NCI-H2196 (cell line): Measurements from ENCODE around the gene CBX8.
A peak's percentile ranks its signal among the peaks of the same experiment; 100 is the strongest.

ENCODE experiments used
- DNase-seq: peaks from one replicate; lab custom pipeline; 2025; ENCODE audit not compliant: unreplicated experiment; lab: John Stamatoyannopoulos, UW

Gene CBX8

GRCh38 chr17:79796763-79797491 lies at the start of gene CBX8:
Gene CBX8 (minus strand): TSS chr17:79797077. CDS start chr17:79796998, 79 bp downstream.
- DNase-seq, result peak; percentile 100

GRCh38 chr17:79845601-79845949 lies 48.7 kb upstream of the CBX8 start:
- no peak for DNase-seq

- peak; percentile 78 for DNase-seq
Measured at GRCh38 chr17:79844869-79845600, 48.2 kb upstream of the CBX8 start.

GRCh38 chr17:79843816-79844800 lies 47.2 kb upstream of the CBX8 start:
- DNase-seq, result peak; percentile 75

GRCh38 chr17:79843474-79843815 lies 46.6 kb upstream of the CBX8 start:
- no peak for DNase-seq

GRCh38 chr17:79842656-79843473 lies 46.0 kb upstream of the CBX8 start:
- DNase-seq, result no peak

- DNase-seq, result no peak
Measured at GRCh38 chr17:79842136-79842655, 45.3 kb upstream of the CBX8 start.

- no peak for DNase-seq
Measured at GRCh38 chr17:79841369-79842135, 44.7 kb upstream of the CBX8 start.

GRCh38 chr17:79840989-79841286 lies 44.1 kb upstream of the CBX8 start:
- no peak for DNase-seq

GRCh38 chr17:79840269-79840988 lies 43.6 kb upstream of the CBX8 start:
- peak; percentile 83 for DNase-seq

GRCh38 chr17:79839356-79840268 lies 42.7 kb upstream of the CBX8 start, which contains the start of gene CBX4:
Gene CBX4 (minus strand): TSS chr17:79839440. CDS start chr17:79839251, 189 bp downstream.
- peak; percentile 99 for DNase-seq

GRCh38 chr17:79838522-79839274 lies 41.8 kb upstream of the CBX8 start:
- peak; percentile 38 for DNase-seq

- DNase-seq, result no peak
Measured at GRCh38 chr17:79837888-79838521, 41.1 kb upstream of the CBX8 start.

GRCh38 chr17:79836972-79837887 lies 40.4 kb upstream of the CBX8 start:
- peak; percentile 96 for DNase-seq

GRCh38 chr17:79836510-79836971 lies 39.7 kb upstream of the CBX8 start:
- peak; percentile 66 for DNase-seq
